Activated T-cell treated with anti-CD3 and anti-CD28 coated beads for 4 hours (primary cell): ENCODE results near the gene UPK1A.
"Not testable (repeated sequence)": the region's sequence is repeated elsewhere in the genome, so short reads cannot be mapped to it uniquely, and the experiment has no call there.

ENCODE experiments used
- DNase-seq: peaks from one replicate; pipeline ENCODE4 v3.0.0-alpha.2; 2020

Gene UPK1A

GRCh38 chr19:35644987-35645679 lies 21.2 kb upstream of the UPK1A start:
- peak; percentile 77 for DNase-seq

- DNase-seq: no peak
These were observed 20.4 kb upstream of the UPK1A start for GRCh38 chr19:35645680-35646511.

GRCh38 chr19:35648017-35648961 lies 18.0 kb upstream of the UPK1A start, which contains the start of gene COX6B1:
COX6B1 (plus strand) TSS chr19:35648323; CDS start chr19:35651244, 2,921 bp downstream.
- DNase-seq: peak; percentile 84

DNA sequence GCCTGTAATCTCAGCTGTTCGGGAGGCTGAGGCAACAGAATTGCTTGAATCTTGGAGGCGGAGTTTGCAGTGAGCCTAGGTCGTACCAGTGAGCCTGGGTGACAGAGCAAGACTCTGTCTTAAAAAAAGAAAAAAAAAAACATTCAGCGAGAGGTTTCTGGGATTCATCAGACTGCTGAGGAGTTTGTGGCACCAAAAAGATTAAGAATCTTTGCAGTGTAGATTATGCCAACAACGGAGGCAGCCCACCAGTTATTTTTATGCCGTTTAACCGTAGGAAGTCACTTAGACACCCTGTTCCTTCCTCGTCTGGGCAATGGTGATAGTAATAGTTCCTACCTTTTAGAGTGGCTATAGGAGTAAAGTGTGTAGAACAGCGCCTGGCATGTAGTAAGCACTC lies 15.7 kb upstream of the UPK1A start:
- DNase-seq: no peak

GRCh38 chr19:35654828-35655227 lies 11.5 kb upstream of the UPK1A start:
- not testable (repeated sequence) for DNase-seq

- no peak for DNase-seq
These were observed 10.7 kb upstream of the UPK1A start for GRCh38 chr19:35655600-35655999.

DNA sequence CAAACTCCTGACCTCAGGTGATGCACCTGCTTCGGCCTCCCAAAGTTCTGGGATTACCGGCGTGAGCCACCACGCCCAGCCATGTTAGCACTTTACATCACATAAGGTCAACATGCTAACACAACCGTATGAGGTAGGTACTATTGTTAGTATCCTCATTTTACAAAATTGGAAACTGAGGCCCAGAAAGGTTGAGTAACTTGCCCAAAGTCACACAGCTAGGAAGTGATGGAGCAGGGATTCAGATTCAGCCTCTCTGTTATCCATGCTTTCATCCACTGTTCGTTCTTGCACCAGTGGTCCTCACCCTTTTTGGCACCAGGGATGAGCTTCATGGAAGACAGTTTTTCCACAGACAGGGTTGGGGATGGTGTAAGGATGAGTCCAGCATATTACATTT lies 9.6 kb upstream of the UPK1A start:
- no peak for DNase-seq

DNA sequence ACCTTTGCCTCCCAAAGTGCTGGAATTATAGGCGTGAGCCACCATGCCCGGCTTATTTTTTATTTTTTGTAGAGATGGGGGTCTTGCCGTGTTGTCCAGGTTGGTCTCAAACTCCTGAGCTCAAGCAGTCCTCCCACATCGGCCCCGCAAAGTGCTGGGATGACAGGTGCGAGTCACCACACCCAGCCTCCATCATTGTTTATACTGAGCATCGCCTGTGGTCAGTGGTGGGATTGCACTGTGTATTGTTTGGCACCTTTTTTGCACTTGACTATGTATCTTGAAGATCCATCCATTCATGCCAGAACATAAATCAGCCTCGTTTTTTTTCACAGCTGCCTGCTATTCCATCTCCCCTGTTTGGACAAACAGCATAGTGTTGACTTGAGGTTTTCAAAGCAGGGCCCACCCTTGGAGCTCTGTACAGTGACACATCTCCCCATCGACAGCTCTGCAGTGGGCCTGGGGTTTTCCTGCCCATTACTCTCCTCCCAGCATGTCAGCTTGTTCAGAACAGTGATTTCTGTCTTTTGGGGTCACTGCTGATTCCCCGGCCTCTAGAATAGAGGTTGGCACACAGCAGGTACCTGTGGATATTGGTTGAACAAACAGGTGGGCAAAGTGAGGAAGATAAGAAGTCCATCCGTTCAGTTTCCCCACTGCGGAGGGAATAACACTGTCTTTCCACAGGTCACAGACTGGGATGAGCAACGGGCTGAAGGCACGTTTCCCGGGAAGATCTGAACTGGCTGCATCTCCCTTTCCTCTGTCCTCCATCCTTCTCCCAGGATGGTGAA lies 8.2 kb upstream of the UPK1A start:
- no peak for DNase-seq

- no peak for DNase-seq
These were observed 4.3 kb upstream of the UPK1A start for GRCh38 chr19:35661995-35662340.

DNA sequence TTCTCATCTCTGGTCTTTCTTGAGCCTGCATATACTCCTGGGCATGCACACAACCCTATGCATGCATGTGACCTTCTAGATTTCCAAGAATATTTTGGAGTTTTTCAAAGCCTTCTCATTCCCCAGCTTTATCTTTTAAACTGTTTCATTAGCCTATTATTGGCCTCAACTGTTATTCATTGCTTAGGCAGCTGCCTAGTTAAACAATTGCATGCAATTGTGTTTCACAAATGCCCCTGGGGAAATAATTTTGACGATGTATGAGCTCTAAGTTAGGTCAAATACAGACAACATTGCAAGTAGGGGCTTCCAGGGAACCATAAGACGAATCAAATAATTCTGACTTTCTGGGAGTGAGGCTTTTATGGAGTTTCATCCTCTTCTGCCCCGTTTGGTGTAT lies 2.3 kb upstream of the UPK1A start:
- DNase-seq: no peak

- DNase-seq: no peak
These were observed 1.2 kb upstream of the UPK1A start for GRCh38 chr19:35665157-35665556.

DNA sequence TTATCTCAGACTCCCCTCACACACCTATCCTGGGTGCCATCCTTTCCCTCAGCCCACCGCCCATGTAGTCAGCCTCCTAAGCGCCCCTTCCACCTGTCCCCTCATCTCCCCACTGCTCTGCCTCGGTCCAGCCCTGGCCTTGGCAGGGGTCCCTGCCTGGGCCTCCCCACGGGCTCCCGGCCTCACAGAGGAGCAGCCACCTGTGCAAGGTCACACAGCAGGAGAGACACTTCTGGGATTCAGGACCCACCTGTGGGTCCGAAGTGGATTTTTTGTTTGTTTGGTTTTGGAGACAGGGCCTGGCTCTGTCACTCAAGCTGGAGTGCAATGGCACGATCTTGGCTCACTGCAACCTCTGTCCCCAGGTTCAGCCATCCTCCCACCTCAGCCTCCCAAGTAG lies 713 bp upstream of the UPK1A start:
- no peak for DNase-seq

DNA sequence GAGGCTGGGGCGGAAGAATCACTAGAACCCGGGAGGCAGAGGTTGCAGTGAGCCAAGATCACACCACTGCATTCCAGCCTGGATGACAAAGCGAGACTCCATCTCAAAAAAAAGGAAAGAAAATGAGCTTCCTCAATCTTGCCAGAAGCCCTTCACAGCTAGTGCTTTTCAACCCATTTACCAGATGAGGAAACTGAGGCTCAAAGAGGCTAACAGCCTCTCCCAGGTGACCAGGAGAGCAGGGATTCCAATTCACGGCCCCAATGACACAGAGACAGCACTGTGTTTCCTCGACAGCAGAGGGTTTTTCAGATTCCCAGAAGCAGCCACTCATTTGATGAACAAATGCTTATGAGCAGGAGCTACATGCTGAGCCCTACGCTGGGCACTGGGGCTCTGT lies 3.2 kb downstream of the UPK1A start:
- no peak for DNase-seq

DNA sequence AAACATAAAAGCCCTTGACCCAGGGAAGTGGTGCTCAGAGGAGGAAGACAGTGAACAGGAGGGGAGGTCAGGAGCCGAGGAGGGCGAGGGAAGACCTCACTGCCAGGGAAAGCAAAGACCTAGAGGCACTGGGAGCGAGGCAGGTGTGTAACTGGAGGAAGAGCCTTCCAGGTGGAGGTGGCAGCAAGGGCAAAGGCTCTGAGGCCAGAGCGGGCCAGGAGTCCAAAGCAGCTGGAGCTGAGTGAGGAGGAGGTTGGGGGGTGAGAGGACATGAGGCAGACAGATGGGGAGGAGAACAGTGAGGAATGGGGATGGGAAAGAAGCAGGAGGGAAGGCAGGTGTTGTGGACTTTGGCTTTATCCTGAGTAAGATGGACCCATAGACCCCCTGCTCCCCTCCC lies 3.7 kb downstream of the UPK1A start:
- no peak for DNase-seq

DNA sequence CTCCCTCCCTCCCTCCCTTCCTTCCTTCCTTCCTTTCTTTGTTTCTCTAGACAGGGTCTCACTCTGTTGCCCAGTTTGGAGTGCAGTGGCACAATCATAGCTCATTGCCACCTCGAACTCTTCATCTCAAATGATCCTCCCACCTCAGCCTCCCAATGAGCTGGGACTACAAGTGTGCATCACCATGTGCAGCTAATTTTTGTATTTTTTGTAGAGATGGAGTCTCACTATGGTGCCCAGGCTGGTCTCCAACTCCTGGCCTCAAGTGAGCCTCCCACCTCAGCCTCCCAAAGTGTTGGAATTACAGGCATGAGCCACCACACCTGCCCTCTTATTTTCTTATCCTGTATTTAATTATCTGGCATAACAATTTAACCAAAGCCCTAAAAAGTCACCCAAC lies 4.4 kb downstream of the UPK1A start:
- DNase-seq: no peak

DNA sequence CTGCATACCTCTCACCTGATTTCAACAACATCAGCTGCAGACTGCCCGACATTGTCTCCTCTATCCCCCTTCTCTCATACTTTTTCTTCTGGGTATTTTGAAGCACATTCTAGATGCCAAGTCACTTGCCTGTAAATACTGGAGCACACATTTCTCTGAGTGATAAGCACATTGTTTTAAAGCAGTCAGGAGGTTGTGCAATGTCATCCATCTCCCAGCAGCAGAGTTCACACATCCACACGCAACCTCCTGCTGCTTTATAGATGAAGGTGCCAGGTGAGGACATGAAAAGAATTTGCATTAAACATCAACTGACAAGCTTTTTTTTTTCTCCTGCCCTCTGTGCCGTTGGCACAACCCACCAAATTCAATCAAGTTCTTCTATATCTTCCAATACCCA lies 5.5 kb downstream of the UPK1A start:
- DNase-seq: no peak

DNA sequence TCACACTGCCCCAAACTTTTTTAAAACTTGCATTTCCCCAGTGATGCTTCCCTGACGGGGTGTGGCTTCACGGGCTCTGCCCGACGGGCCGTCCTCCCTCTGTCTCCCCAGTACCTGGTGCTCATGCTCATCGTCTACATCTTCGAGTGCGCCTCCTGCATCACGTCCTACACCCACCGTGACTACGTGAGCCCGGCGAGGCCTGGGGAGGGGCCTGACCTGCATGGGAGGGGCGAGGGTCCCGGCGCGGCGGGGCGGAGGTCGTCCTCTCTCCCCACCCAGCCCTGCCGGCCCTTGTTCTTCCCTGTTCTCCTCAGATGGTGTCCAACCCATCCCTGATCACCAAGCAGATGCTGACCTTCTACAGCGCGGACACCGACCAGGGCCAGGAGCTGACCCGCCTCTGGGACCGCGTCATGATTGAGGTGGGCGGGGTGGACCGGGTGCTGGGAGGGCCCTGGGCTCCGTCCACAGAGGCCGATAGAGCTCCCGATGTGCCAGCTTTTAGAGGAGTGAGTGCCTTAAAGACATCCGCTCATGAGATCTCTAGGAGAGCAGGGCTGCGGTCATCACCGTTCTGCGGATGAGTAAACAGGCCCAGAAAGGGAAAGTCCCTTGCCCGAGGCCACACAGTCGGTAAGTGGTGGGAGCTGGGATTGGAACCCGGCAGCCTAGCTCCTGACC lies 6.9 kb downstream of the UPK1A start:
- peak; percentile 21 for DNase-seq

DNA sequence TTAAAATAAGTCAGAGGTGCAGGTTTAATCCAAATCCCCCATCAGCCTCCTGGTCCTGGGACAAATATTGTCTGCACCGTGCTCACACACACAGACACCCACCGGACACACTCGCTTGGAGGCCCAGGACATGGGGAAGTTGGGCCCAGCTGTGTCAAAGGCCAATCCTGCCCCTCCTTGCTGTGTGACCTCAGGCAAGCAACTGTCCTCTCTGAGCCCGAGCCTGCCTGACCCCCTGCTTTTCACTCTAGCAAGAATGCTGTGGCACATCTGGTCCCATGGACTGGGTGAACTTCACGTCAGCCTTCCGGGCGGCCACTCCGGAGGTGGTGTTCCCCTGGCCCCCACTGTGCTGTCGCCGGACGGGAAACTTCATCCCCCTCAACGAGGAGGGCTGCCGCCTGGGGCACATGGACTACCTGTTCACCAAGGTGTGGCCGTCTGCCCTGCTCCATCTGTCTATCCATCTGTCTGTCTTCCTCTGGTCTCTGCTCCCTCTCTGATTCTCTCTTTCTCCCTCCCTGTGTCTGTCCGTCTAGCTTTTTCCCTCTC lies 9.3 kb downstream of the UPK1A start:
- no peak for DNase-seq

- DNase-seq: no peak
These were observed 23.5 kb downstream of the UPK1A start for GRCh38 chr19:35689836-35690235.

GRCh38 chr19:35691106-35691505 lies 24.8 kb downstream of the UPK1A start:
- not testable (repeated sequence) for DNase-seq

DNA sequence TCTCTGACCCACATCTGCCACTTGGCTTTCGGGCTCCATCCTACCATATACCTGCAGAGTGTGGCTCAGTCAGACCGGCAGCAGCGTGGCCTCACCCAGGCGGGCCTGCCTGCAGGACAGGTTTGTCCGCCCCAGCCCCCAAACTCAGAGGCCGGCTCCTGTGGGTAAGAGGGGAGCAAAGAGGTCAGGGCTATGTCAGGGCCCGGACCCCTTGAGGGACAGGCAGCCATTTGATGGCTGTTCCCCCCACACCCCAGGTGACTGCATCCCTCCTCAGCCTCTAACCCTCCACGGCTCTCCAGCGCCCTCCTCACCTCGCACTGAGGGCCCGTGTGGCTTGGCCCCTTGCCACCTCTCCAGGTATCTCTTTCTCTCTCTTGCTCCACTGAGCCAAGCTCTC lies 25.7 kb downstream of the UPK1A start:
- DNase-seq: no peak

- no peak for DNase-seq
These were observed 27.1 kb downstream of the UPK1A start for GRCh38 chr19:35693422-35693821.
